K562 (cell line): ENCODE results near the gene PLCL1.

Experiments used
- ELF4 ChIP-seq: fragments of 450-650 bp; formaldehyde crosslinking; IDR thresholded peaks from 2 replicates; pipeline ENCODE4 v1.4.0; 2022; ENCODE audit warnings: missing genetic modification characterization
- FOXP1 ChIP-seq: sonication (generic); formaldehyde crosslinking; IDR thresholded peaks from 2 replicates; pipeline ENCODE4 v1.8.0; 2022; ENCODE audit warnings: mild to moderate bottlenecking, missing genetic modification reagents

GRCh38 chr2:197915548-197916265 is 111.3 kb downstream of the PLCL1 start:
- TF ChIP-seq ELF4 (CRISPR knock-in tag) (no peak), FOXP1 (CRISPR knock-in tag) (no peak)
